HepG2 (cell line): ENCODE data around the gene ST8SIA3. TPM values are rescaled to one million over a fixed set of nuclear protein-coding genes. Genes with fewer than 3 reads are reported as not detected.
A peak's percentile ranks its signal among the peaks of the same experiment; 100 is the strongest.

Experiments used
- ATAC-seq: fragments of 200-7000 bp; cut with Tn5 transposase; 3 replicates; pipeline ENCODE4 v1.9.1; 2020; ENCODE audit warnings: mild to moderate bottlenecking, moderate library complexity
- BruUV-seq: library from RNA; stranded (reverse); fragments of 400-500 nt; replicated peaks from 2 replicates; lab custom pipeline; 2021; lab: Mats Ljungman, UMichigan
- CTCF ChIA-PET: fragments of 300-600 bp; formaldehyde crosslinking; extraction: SDS; loops from one replicate; lab custom pipeline; 2021; ENCODE audit warnings: low total read pairs, inconsistent platforms, low intra/inter-chr PET ratio; lab: Yijun Ruan, JAX
- POLR2A ChIA-PET: fragments of 350-600 bp; sonication (Branson Sonifier 250); formaldehyde crosslinking; loops from one replicate; lab custom pipeline; 2020; ENCODE audit warnings: antibody characterized with exemption, inconsistent platforms; lab: Yijun Ruan, JAX
- DNase-seq: peaks from one replicate; pipeline ENCODE4 v3.0.0-alpha.2; 2015; ENCODE audit warnings: low spot score
- FAIRE-seq: peaks from 3 replicates; lab custom pipeline; 2011; peaks lifted over from hg19 to GRCh38; lab: Jason Lieb, UNC
- H2AFZ ChIP-seq: one replicate; pipeline ENCODE4 v1.6.1; 2011; ENCODE audit warnings: low read length, inconsistent platforms
- H3K27ac ChIP-seq: fragments of 300-600 bp; 3 replicates; pipeline ENCODE4 v1.8.0; 2011; ENCODE audit warnings: mixed run types, mild to moderate bottlenecking, mixed read lengths, low read length, inconsistent platforms; ENCODE audit not compliant: insufficient read depth; ENCODE audit errors: extremely low read length
- H3K27me3 ChIP-seq, 2 experiments: fragments of 200-600 bp in 1 of 2; 2 replicates in 1 of 2; 3 replicates in 1 of 2; pipeline versions ENCODE4 v1.6.0 to v1.8.0; 2011; ENCODE audit warnings: low read length in 2 of 2, mild to moderate bottlenecking in 2 of 2, moderate library complexity in 2 of 2, inconsistent platforms in 1 of 2; ENCODE audit not compliant: insufficient read depth in 2 of 2, control insufficient read depth in 1 of 2
- H3K36me3 ChIP-seq, 2 experiments: fragments of 200-600 bp in 1 of 2; replicated peaks in 1 of 2; 2 replicates in 1 of 2; 3 replicates in 1 of 2; pipeline versions ENCODE4 v1.5.1 to v1.8.0; 2011; ENCODE audit warnings: low read length in 2 of 2, inconsistent platforms in 1 of 2; ENCODE audit not compliant: insufficient read depth in 2 of 2, control insufficient read depth in 1 of 2
- H3K4me1 ChIP-seq: 2 replicates; pipeline ENCODE4 v1.5.1; 2012; ENCODE audit warnings: low read length, inconsistent platforms; ENCODE audit not compliant: insufficient read depth
- H3K4me2 ChIP-seq: 2 replicates; pipeline ENCODE4 v1.6.0; 2011; ENCODE audit warnings: low read depth, low read length, inconsistent platforms
- H3K4me3 ChIP-seq, 3 experiments: fragments of 200-600 bp in 1 of 3; sonication (generic), shearing (Covaris generic) in 1 of 3; replicated peaks in 1 of 3; 2 replicates each; pipeline ENCODE4 v1.5.1; 2011 to 2016; ENCODE audit warnings: low read length in 3 of 3, inconsistent platforms in 2 of 3, low read depth in 2 of 3, mild to moderate bottlenecking in 2 of 3, control low read depth in 1 of 3, mixed read lengths in 1 of 3; ENCODE audit not compliant: insufficient read depth in 1 of 3
- H3K79me2 ChIP-seq: one replicate; pipeline ENCODE4 v1.6.1; 2011; ENCODE audit warnings: low read length, inconsistent platforms; ENCODE audit not compliant: insufficient read depth
- H3K9ac ChIP-seq: 2 replicates; pipeline ENCODE4 v1.6.0; 2011; ENCODE audit warnings: mild to moderate bottlenecking, low read depth, low read length, inconsistent platforms; ENCODE audit not compliant: insufficient read depth
- H3K9me3 ChIP-seq: 2 replicates; pipeline ENCODE4 v1.5.1; 2012; ENCODE audit warnings: mild to moderate bottlenecking, low read length
- H4K20me1 ChIP-seq: 2 replicates; pipeline ENCODE4 v1.6.0; 2011; ENCODE audit warnings: inconsistent platforms, mild to moderate bottlenecking, low read length, moderate library complexity; ENCODE audit not compliant: insufficient read depth
- CSRNP2 ChIP-seq: sonication (generic); formaldehyde crosslinking; conservative IDR thresholded peaks from 2 replicates; pipeline ENCODE4 v1.8.0; 2022; ENCODE audit warnings: low read depth, missing genetic modification reagents
- HOXA9 ChIP-seq: sonication (generic); formaldehyde crosslinking; IDR thresholded peaks from 2 replicates; pipeline ENCODE4 v1.8.1; 2022; ENCODE audit warnings: missing genetic modification reagents, mild to moderate bottlenecking, moderate library complexity, borderline replicate concordance
- TAF15 ChIP-seq: fragments of 200-400 bp; formaldehyde crosslinking; IDR thresholded peaks from one replicate; pipeline ENCODE4 v1.6.1; 2018; ENCODE audit warnings: mild to moderate bottlenecking, low read depth, low read length; ENCODE audit not compliant: poor library complexity, severe bottlenecking
- ZMYM4 ChIP-seq: sonication (generic); formaldehyde crosslinking; IDR thresholded peaks from 2 replicates; pipeline ENCODE4 v1.8.1; 2023; ENCODE audit warnings: mild to moderate bottlenecking, missing genetic modification reagents
- ZNF362 ChIP-seq: sonication (generic); formaldehyde crosslinking; IDR thresholded peaks from 2 replicates; pipeline ENCODE4 v1.4.0; 2020; ENCODE audit warnings: missing genetic modification reagents, mild to moderate bottlenecking, borderline replicate concordance
- WGBS: methylation state at CpG from one replicate; pipeline ENCODE4 v1.1.6; 2017; ENCODE audit warnings: low lambda C conversion rate; 5-methylcytosine and 5-hydroxymethylcytosine counted together
- in situ Hi-C: cut with HindIII; loops from 2 replicates; pipeline ENCODE4 v1.10.0; 2017; ENCODE audit warnings: low pct_unique_long_range_greater_than_20kb; ENCODE audit not compliant: extremely low pct_ligation_motif_present
- intact Hi-C: fragments of 100-400 bp; cut with micrococcal nuclease; formaldehyde crosslinking; loops from one replicate; pipeline ENCODE4 v1.10.0; 2022; ENCODE audit not compliant: unreplicated experiment
- polyA plus RNA-seq, 8 experiments: library from polyadenylated mRNA; depleted of rRNA in 3 of 8; stranded (reverse) in 7 of 8; unstranded in 1 of 8; fragments of >200 nt; fragmentation: Illumina TruSeq in 4 of 8; extraction: Trizol in 4 of 8; gene quantifications; 2 replicates each; pipeline versions ENCODE4 v1.2.1 to v1.2.3, GENCODE V29; 2011 to 2016; ENCODE audit warnings: low read depth in 4 of 8, missing spikeins in 1 of 8, mixed read lengths in 1 of 8; ENCODE audit not compliant: insufficient read depth in 1 of 8
- total RNA-seq, 5 experiments: library from RNA; depleted of rRNA; stranded (reverse); fragments of >200 nt; fragmentation: Illumina TruSeq; extraction: Trizol; gene quantifications; 2 replicates each; pipeline ENCODE4 v1.2.3, GENCODE V29; 2016; ENCODE audit warnings: low read depth in 1 of 5
- TF ChIP-seq, protein P1 (sequence below): sonication (generic); formaldehyde crosslinking; IDR thresholded peaks from 2 replicates; pipeline ENCODE4 v1.9.0; 2021; ENCODE audit warnings: missing genetic modification reagents, borderline replicate concordance

ST8SIA3 gene
- total and polyA plus RNA-seq, 2 of the 13 experiments (the other 11 are each of a cell fraction or from before 2014, with no cell fraction given): not detected

- Histone ChIP-seq H3K4me2 (no peak overlapping the region), H2AFZ (no peak overlapping the region), H3K27ac (no peak overlapping the region), H4K20me1 (no peaks in the 10 kb centered on the region), H3K27me3 (peaks cover 0 to 16% of the 10 kb centered on the region in 2 experiments; a peak in 3 of 5 replicates), H3K9me3 (no peaks in the 10 kb centered on the region), H3K9ac (no peak overlapping the region), H3K79me2 (no peaks in the 10 kb centered on the region), H3K4me3 (no peak overlapping the region), H3K4me1 (no peaks in the 10 kb centered on the region), H3K36me3 (no peaks in the 10 kb centered on the region)
- peak; percentile 76 for ATAC-seq
- no TSS peak for BruUV-seq
- DNase-seq: no peak
- TF ChIP-seq ZNF362 (CRISPR knock-in tag) (no peak), CSRNP2 (CRISPR knock-in tag) (no peak), HOXA9 (CRISPR knock-in tag) (0 out of 2 replicates have a peak, but pooled peaks have one; percentile 11), TAF15 (peak; percentile 28), ZMYM4 (no peak)
- TF ChIP-seq, protein P1, sequence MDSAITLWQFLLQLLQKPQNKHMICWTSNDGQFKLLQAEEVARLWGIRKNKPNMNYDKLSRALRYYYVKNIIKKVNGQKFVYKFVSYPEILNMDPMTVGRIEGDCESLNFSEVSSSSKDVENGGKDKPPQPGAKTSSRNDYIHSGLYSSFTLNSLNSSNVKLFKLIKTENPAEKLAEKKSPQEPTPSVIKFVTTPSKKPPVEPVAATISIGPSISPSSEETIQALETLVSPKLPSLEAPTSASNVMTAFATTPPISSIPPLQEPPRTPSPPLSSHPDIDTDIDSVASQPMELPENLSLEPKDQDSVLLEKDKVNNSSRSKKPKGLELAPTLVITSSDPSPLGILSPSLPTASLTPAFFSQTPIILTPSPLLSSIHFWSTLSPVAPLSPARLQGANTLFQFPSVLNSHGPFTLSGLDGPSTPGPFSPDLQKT (CRISPR knock-in tag): 0 out of 2 replicates have a peak, but pooled peaks have one; percentile 31
- CTCF ChIA-PET: no interaction called here
- FAIRE-seq: no peak
- in situ Hi-C loops (no loop called here), intact Hi-C loops (no loop called here)
- POLR2A ChIA-PET: no interaction called here
- WGBS: 37% methylated on average over 49 of the region's 61 CpGs
These were observed 981 bp downstream of the ST8SIA3 start for GRCh38 chr18:57353137-57353939.
